Astrocyte of the hippocampus (primary cell): ENCODE measurements around the gene ANGPTL3.
"Not testable (repeated sequence)": the region's sequence is repeated elsewhere in the genome, so short reads cannot be mapped to it uniquely, and the experiment has no call there.

Experiments used
- DNase-seq: peaks from one replicate; pipeline ENCODE4 v3.0.0; 2011; ENCODE audit warnings: low read depth, low spot score

The ANGPTL3 gene

DNA sequence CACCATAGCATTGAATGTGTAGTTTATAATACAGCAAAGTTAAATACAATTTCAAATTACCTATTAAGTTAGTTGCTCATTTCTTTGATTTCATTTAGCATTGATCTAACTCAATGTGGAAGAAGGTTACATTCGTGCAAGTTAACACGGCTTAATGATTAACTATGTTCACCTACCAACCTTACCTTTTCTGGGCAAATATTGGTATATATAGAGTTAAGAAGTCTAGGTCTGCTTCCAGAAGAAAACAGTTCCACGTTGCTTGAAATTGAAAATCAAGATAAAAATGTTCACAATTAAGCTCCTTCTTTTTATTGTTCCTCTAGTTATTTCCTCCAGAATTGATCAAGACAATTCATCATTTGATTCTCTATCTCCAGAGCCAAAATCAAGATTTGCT lies at the start of gene ANGPTL3:
Gene ANGPTL3 (plus strand): TSS at position 240 of the 400 bp plus-strand sequence. CDS start 47 bp downstream, at position 287.
- no peak for DNase-seq

GRCh38 chr1:62561306-62561705 lies 36.0 kb upstream of the ANGPTL3 start:
- DNase-seq = no peak

DNA sequence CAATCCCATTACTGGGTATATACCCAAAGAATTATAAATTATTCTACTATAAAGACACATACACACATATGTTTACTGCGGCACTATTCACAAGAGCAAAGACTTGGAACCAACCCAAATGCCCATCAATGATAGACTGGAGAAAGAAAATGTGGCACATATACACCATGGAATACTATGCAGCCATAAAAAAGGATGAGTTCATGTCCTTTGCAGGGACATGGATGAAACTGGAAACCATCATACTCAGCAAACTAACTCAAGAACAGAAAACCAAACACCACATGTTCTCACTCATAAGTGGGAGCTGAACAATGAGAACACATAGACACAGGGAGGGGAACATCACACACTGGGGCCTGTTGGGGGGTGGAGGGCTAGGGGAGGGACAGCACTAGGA lies 30.1 kb upstream of the ANGPTL3 start:
- not testable (repeated sequence) for DNase-seq

DNA sequence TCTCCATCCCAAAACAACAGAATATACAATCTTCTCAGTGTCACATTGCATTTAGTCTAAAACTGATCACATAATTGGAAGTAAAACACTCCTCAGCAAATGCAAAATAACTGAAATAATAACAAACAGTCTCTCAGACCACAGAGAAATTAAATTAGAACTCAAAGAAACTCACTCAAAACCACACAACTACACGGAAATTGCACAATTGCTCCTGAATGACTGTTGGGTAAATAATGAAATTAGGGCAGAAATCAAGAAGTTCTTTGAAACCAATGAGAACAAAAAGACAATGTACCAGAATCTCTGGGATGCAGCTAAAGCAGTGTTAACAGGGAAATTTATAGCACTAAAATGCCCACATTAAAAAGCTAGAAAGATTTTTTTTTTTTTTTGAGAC lies 29.4 kb upstream of the ANGPTL3 start:
- DNase-seq = not testable (repeated sequence)

GRCh38 chr1:62571517-62571916 lies 25.8 kb upstream of the ANGPTL3 start:
- not testable (repeated sequence) for DNase-seq

DNA sequence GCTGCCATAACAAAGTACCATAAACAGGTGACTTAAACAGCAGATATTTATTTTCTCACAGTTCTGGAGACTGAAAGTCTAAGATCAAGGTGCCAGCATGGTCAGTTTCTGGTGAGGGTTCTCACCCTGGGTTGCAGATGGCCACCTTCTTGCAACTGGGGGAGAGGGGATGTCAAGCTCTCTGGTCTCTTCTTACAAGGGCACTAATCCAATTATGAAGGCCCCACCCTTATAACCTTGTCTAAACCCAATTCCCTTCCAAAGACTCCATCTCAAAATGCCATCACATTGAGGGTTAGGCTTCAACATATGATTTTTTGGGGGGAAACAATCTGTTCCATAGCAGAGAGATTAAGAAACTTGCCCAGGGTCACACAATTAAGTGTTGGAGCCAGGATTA lies 24.8 kb upstream of the ANGPTL3 start:
- no peak for DNase-seq

DNA sequence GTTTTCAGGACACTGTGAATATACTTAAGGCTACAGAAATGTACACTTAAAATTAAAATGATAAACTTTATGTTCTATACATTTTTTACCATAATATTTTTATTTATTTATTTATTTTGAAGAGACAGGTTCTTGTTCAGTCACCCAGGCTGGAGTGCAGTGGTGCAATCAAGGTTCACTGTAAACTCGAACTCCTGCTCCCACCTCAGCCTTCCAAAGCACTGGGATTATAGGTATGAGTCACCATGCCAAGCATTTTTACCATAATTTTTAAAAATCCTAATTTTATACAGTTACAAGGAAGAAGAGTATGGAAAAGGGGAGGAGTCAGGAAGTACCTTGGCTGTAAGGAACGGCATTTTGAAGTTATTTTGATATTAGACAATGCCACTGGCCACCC lies 23.6 kb upstream of the ANGPTL3 start:
- DNase-seq = no peak

DNA sequence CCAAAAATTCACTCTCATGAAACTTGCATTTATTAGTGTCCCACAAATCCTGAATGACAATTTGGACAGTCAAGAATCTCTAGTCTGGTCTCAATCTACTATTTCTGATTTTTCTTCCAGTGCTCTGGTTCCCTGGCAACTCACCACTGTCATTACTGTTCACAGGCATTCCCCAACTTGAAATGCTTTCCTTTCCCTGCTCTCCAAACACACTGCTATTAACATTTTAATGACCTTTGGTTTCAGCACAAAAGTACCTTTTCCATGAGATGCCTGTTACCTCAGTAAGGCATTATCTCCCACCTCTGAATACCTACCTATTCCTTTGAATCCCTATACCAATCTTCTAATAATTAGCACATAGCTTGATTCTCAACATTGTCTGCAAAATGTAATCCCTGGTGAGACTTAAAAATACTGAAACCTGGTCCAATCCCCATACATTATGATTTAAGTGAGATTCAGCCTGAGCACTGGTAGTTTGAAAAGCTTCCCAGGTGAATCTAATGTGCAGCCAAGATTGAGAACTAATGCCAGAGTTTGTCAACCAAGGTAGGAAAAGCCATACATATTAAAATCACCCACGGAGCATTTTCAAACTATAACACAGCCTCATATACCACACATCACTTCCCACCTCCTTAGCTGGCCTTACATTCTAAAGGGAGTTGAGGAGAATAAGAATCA lies 11.7 kb upstream of the ANGPTL3 start:
- no peak for DNase-seq

DNA sequence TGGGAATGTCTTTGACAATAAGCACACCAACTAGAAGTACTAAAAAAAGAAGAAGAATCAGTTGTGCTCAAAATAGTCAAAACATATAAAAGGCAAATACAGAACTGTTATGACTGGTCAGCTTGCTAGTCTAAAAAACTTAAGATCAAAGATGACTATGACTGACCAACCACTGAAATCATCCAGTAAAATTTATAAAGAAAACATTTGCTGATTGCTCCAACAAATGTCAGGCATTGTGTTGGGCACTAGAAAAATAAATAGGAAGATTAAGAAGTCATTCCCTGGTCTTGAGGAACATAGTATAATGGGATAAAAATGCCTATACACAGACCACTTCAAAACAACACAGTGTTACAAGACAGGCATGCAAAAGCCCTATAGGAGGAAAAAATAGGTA lies 9.3 kb upstream of the ANGPTL3 start:
- DNase-seq = peak; percentile 19

GRCh38 chr1:62589321-62589720 lies 8.0 kb upstream of the ANGPTL3 start:
- DNase-seq = peak; percentile 69

- peak; percentile 4 for DNase-seq
Observed at GRCh38 chr1:62590255-62590969, 6.9 kb upstream of the ANGPTL3 start.

GRCh38 chr1:62590970-62591368 lies 6.4 kb upstream of the ANGPTL3 start:
- no peak for DNase-seq

GRCh38 chr1:62593825-62594394 lies 3.4 kb upstream of the ANGPTL3 start:
- DNase-seq = peak; percentile 7

GRCh38 chr1:62595647-62596046 lies 1.7 kb upstream of the ANGPTL3 start:
- no peak for DNase-seq

DNA sequence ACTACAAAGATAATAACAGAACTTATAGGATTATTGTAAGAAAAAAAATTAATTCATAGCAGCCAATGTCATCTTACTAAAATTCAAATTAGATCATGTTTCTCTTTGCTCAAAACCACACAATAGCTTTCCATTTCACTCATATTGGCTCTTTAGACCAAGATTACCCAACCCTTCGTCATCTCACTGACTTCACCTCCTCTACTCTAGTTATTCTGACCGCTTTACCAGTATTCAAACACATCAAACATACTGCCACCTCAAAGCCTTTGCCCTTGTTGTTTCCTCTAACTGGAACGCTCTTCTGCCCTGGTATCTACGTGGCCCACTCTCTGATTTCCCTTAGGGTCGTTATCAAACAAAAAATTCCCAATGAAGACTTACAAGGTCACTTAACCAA lies 1.7 kb downstream of the ANGPTL3 start:
- peak; percentile 18 for DNase-seq

DNA sequence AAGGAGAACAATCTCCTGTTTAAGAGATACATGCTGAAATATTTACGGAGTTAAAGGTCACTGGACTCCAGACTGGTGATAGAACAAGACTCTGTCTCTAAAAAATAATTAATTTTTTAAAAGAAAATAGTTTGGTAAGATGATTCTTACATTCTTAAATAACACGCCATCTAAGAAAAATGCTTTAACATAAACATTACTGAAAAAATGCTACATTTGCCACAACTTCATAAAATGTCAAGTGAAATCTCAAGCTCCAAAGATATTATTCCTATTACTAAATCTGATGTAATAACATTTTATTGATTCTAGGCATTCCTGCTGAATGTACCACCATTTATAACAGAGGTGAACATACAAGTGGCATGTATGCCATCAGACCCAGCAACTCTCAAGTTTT lies 4.1 kb downstream of the ANGPTL3 start:
- no peak for DNase-seq

DNA sequence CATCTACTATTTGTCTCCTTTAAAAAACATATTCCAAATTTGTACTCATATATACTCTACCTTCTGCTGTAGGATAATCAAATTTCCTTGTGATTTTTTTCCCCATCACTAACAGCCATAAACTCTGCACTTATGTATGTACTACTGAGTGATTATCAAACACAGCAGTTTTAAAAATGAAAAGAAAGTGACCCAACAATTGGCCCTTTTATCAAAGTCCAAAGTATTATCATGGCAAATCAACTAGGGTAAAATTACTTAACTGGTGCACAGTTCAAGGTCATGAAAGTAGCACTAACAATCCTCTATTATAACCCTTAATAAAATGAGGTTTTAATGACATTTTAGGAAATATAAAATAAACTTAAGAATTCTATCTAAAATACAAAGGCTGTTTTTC lies 11.6 kb downstream of the ANGPTL3 start:
- no peak for DNase-seq

GRCh38 chr1:62610588-62610987 lies 13.3 kb downstream of the ANGPTL3 start:
- not testable (repeated sequence) for DNase-seq

DNA sequence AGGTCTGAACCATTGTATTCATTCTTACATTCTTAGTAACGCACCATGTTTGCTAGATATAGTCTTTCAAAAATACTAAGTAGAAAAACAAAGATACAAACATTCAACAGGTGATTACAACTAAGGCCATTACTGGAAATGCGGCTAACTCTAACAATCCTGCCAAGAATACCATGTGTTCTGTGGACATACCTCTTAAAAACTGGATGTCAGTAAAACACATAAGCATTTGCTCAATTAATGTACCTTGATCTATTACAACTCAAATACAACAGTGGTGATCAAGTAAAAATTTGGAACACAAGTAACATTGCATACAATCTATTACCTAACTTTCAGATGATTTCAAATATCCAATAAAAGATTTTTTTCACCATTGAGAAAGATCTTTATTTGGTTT lies 15.4 kb downstream of the ANGPTL3 start:
- no peak for DNase-seq

GRCh38 chr1:62613325-62613727 lies 16.0 kb downstream of the ANGPTL3 start:
- no peak for DNase-seq

DNA sequence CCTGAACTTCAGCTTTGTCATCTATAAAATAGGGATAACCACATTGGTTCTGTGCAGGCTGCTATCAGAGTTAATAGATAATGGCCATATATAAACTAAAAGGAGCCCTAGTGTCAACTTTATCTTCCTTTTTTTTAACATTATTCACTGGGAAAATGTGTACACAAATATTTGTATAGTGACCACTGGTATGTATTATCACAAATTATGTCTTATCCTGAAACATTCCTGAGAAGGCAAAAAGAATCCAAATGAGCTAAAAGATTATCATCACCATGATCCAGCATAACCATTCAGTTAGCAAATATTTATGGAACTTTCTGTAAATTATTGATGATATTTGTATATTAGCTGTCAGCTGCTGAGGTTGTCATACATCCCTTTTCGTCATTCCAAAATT lies 16.6 kb downstream of the ANGPTL3 start:
- no peak for DNase-seq

- DNase-seq = peak; percentile 85
Observed at GRCh38 chr1:62621907-62622306, 24.6 kb downstream of the ANGPTL3 start.

DNA sequence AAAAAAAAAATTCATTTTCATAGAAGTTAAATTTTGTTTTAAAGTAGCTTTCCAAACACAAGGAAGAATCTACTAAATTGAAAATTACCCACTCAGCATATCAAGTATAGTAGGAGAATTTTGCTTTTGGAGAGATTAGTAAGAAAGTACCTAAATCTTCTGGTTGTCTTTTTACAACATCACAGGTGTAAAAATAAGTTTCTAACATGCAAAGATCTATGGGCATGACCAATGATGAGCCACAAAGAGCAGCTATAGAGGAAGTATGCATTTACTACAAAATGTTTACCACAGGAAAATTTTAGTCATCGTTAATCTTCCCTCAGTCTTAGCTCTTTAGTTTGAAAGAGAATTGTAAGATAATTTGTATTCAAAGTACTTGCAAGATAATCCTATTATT lies 28.1 kb downstream of the ANGPTL3 start:
- no peak for DNase-seq
